MV-4-11 (cell line): ENCODE measurements around the gene LGALS12.
"Not testable (repeated sequence)": the region's sequence is repeated elsewhere in the genome, so short reads cannot be mapped to it uniquely, and the experiment has no call there.

ENCODE experiments used
- DNase-seq: peaks from one replicate; lab custom pipeline; 2025; lab: John Stamatoyannopoulos, UW

The LGALS12 gene

DNA sequence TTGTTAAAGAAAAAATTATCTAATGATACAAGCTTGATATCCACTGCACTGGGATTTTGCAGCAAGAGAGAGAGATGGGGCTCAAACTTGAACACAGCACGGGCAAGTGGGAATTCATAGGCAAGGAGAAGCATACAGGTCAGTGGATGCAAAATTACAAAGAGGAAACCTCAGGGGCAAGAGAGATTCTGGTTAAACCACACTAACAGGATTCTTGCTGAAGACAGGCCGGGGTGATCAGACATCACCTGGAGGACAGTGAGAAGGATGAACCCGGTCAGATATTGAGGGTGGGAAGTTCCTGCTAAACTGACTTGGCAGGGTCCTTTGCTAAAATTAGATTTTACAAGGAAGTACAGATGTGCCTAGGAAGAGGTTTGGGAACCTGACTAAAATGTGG, 28.2 kb downstream of the LGALS12 start:
- DNase-seq: no peak

DNA sequence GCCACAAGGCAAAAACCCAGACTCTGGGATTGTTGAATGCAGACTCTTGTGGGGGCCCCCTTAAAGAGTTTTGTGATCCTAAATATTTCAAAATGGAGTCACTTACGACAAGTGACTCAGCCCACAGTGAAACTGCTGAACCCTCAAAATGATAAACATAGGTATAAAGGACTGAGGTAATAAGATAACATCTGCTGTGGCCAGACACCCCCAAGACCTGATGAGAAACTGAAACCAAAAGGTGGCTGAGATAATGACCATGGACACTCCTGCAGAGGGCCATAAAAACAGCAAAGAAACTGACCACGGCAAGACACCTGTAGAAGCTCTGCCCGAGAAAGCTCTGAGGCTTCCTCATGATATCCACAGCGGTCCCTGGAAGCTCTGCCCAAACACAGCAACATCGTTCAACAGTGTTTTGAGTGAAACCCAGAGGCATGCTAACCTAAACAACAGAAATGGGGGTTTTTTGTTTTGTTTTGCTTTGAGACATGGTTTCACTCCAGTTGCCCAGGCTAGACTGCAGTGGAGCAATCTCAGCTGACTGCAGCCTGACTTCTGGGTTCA, 29.1 kb downstream of the LGALS12 start:
- no peak for DNase-seq

DNA sequence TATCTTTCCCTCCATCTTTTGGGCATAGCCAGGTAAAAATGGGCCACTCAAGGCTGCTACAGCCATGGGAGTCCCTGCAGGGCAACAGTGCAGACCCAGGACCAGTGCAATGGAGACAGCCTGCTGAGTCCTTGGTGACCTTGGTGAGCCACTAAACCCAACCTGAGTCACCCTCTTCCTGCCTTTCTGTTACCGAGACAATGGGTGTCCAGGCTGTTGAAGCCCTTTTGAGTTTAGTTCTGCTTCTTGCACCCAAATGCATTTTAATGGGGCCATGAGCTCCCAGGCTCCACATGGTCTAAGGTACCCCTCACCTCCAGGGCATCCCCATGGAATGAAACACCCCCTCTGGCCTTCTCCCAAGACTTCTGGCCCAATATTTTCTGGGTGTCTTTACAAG, 29.9 kb downstream of the LGALS12 start:
- peak; percentile 49 for DNase-seq

DNA sequence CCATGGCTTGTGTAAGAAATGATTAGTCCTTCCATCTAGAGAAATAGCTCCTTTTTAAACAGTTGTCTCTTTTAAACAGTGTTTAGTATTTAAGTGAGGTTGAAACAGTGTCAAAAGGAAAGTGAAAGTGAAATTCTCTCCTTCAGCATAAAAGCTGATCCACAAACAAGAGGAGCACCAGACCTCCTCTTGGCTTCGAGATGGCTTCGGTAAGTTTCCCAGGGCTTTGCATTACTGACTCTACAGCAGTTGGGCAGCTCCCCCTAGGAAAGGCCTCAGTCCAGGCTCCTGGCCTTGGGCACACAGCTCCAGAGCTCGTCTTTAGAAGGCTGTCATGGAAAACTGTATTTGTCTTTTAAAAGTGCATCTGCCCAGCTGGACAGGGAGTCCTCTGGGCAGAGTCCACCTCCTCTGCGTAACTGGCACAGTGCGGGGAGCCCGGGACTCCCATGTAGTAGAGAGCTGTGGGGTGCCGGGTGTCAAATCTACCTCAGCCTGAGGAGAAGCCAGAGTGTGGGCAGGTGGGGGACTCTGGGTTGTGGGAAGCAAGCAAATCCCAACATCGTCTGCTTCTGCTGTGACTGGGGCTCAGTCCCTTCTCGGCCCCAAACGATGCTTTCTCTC, 30.9 kb downstream of the LGALS12 start, which contains the start of gene PLAAT4:
Gene PLAAT4, plus strand, starts transcription at position 140 of the 624 bp plus-strand sequence. Its CDS starts 61 bp downstream, at position 201.
- peak; percentile 58 for DNase-seq

DNA sequence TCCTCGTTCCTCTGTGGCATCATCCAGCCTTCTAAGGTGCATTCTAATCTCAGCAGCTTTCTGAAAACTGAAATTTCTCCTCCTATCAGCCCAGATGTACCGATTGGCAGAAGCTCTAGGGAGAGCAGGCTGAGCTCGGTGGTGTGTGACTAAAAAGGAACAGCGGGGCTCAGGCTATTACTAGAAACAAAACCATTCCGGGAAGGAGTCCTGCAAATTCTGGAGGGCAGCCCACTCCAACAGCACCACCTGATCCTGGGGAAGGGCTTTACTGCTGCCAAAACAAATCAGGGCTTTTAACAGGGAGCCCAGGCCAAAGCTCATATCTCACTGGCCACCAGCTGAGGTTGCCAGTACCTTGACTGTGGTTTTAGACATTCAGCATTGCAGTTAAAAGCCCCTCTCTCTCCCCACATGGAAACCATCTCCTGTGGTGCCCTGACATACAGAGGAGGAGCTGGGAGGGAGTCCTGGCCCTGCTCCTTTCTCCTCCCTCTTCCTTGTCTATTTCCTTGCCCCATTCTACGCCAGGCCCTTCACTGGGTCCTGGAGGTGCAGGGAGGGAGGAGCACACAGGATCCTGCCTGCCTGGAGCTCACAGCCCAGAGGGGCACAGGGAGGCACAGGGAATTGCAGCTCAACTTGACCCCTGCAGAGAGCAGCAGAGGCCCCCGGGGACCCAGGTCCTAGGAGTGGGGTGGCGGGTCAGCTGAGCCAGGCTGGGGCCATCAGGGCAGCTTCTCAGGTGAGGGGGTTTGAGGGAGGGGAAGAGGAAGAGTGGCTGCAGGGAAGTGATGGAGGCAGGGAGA, 31.6 kb downstream of the LGALS12 start:
- DNase-seq: no peak

DNA sequence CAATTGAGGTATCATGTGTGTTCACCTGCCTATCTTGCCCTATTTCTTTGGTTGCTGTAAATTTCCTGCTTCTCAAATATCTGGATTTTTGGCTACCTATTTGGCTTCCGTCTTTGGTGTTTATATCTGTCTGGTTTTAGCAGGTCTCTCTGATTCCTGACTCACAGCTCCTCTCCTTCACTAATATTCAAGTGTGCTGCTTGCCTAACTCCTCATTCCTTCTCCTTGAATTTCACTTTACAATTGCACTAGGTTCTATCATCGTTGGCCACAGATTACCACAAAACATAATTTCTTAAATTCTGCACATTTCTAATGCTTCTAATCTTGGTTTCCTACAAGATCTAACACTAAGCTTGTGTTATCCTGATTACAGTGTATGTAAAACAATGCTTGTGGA, 36.6 kb downstream of the LGALS12 start:
- DNase-seq: not testable (repeated sequence)

DNA sequence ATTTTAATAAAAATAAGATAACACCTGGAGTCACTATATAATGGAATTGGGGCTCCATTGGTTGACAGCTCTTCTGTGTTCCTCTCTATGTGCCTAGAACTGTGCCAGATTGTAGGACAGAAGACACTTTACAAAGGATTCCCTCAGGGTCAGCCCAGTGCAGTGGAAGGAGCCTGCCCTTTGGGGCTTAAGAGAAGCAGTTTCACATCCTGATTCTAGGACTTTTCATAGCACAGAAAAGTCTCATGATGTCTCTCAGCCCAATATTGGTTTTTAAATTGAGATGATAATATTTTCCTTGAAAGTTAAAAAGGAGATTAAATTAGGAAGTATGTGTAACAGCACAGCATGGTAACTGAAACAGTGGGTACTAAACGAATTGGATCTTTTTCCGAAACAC, 37.8 kb downstream of the LGALS12 start:
- DNase-seq: peak; percentile 74

DNA sequence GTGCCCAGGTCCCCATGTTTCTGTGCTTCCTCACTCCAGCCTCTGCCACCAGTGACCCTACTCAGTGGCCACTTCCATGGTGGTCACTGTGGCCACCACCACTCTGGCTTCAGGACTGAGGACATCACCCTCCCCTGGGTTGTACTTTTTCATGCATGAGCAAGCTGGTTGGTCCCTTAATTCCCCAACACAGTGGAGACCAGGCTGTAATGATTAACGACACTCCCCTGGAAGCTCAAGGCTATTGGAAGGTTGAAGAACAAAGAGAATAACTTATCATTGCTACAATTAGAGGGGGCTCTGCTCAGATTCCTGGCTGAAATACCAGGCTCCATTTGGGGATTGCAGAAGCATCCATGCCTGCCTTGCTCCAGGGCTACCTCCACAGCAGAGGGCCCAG, 41.2 kb downstream of the LGALS12 start:
- no peak for DNase-seq

DNA sequence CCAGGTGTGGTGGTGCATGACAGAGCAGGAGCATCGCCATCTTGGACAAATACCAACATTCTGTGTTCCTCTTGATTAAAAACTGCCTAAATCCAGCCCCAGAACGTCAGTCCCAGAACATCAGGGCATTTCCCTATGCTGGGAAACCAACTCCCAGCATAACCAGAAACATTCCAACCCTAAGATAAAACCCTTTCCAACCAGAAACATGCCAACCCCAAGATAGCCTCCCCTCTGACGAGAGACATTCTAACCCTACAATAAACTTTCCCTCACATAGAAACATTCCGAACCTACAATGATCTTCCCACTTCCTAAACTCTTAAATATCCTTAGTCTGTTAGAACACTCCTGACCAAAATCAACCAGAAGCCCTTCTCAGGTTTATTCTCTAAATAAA, 42.3 kb downstream of the LGALS12 start:
- DNase-seq: no peak

DNA sequence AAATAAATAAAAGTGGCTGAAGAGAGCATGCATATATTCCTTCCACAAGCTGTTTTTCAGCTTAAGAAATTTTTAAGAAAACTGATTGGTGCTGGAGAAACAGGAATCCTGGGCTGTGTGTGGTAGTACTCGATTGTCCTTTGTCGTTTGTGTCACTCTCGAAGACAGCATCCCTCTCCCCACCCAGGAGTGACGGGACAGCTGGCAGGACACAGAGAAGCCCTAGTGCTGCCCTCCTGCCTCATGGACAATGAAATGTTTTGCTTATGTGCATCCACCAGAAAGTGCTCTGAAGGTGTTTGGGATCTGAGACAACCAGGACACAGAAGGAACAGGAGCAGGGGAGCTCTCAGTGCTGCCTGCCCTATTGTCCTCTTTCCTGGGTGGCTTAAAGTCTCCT, 43.5 kb downstream of the LGALS12 start:
- DNase-seq: no peak

DNA sequence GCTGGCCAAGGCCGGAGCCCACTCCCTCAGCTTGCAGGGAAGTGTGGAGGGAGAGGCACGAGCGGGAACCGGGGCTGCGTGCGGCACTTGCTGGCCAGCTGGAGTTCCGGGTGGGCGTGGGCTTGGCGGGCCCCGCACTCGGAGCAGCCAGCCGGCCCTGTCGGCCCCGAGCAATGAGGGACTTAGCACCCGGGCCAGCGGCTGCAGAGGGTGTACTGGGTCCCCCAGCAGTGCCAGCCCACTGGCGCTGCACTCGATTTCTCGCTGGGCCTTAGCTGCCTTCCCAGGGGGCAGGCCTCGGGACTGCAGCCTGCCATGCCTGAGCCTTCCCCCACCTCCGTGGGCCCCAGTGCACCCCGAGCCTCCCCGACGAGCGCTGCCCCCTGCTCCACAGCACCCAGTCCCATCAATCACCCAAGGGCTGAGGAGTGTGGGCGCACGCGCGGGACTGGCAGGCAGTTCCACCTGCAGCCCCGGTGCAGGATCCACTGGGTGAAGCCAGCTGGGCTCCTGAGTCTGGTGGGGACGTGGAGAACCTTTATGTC, 44.3 kb downstream of the LGALS12 start:
- not testable (repeated sequence) for DNase-seq

DNA sequence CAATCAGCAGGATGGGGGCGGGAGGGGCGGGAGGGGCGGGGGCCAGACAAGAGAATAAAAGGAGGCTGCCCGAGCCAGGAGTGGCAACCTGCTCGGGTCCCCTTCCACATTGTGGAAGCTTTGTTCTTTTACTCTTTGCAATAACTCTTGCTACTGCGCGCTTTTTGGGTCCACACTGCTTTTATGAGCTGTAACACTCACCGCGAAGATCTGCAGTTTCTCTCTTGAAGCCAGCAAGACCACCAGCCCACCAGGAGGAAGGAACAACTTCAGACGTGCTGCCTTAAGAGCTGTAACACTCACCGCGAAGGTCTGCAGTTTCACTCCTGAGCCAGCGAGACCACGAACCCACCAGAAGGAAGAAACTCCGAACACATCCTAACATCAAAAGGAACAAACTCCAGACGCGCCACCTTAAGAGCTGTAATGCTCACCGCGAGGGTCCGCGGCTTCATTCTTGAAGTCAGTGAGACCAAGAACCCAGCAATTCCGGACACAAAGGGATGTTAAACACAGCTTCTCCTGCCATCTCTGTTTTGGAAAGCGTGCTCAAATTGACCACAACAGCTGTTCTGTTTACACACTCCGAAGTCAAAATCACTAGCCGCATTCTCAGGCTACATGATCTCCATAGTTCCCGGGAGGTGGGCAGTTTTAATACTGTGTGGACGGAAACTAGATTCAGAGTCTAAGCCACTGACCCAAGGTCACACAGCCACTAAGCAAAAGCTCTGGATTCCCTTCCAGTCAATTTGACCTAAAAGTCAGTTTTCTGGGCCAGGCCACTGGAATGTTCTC, 45.4 kb downstream of the LGALS12 start:
- DNase-seq: no peak

DNA sequence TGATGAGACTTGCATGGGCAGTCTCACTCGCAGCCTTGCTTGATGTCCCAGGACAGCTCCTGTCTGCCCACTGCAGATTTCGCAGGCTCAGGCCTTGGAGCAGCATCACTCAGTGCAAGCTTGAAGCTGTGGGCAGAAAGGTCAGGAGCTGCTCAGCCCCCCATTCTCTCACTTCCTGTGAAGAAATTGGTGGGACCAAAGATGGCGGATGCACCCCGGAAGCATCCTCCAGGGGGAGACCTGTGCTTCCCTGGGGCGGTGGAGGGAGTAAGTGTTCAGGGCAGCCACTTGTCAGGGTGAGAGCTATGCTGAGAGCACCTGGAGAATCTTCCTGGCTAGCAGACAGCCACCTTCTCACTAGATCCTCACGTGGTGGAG, 46.0 kb downstream of the LGALS12 start:
- DNase-seq: no peak

DNA sequence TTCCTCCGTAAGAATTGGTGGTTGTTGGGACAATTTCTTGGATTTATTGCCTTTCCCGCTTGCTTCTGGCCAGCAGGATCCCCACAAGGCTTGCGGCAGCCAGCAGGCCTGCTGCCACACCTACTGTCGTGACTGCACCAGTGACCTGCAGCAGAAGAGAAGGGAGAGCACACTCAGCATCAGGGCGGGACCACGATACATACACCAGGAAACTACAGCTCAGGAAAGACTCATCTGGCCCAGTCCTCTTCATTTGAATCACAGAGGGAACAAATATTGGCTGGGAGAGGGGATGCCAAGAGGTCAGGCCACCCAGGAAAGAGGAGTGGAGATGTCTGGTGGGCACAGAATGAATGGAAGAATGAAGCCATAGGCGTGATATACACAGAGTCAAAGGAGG, 47.0 kb downstream of the LGALS12 start:
- DNase-seq: no peak

DNA sequence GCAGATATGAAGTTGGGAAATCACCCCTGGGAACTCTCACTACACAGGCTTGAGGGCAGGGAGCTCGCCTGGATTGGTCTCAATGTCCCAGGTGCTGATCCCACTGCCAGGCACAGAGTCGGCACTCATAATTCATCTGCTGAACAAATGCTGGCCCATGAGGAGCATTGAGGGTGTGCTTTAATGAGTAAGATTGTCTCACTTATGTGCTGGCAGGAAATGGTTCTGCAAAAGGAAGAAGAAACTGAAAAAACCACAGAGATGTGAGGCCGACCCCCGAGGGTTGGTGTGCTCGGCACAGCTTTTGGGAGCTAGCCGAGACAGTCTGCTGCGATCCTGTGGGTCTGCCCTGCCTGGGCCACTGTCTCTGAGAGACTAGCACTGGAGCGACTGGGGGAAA, 47.9 kb downstream of the LGALS12 start:
- DNase-seq: peak; percentile 47

DNA sequence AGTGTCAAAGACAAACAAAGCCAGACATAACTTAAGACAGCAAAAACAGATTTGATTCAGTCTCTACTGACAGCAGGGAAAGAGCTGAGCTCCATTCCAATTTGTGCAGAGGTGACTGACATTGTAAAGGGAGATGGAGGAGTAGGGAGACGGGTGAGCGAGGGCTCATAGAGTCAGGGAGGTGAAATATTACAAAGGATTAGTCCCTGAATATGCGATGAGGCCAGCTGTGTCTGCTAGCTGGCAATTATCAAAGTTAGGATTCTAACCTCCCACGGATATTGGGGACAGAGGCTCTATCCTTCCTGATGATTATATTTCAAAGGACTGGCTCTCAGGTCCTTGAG, 49.0 kb downstream of the LGALS12 start:
- no peak for DNase-seq

DNA sequence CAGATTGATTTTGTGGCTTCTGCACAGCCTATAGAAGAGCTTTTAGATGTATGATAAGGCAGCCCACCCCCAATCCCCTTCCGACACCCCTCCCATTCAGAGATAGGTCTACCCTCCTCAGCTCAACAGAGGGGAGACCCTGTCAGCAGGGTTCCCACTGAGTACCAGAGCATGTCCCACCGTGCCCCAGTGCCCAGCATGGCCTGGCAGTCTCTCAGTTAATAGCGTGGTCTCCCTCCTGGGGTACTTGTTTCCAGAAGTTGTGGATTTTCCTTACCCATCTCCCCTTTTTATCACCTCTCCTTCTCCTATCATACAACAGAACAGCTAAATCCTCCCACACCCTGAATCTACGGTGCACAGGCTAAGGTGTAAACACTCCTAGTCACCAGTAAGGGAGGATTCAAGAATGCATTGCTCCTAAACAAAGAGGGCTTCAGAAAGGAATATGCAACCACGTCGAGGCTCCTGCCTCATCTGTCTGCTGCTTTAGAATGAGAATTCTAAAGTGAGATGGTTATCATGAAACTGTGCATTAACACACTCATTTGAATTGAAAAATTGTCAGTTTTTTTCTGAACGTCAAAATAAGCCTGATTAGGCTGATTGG, 50.6 kb downstream of the LGALS12 start:
- DNase-seq: no peak

DNA sequence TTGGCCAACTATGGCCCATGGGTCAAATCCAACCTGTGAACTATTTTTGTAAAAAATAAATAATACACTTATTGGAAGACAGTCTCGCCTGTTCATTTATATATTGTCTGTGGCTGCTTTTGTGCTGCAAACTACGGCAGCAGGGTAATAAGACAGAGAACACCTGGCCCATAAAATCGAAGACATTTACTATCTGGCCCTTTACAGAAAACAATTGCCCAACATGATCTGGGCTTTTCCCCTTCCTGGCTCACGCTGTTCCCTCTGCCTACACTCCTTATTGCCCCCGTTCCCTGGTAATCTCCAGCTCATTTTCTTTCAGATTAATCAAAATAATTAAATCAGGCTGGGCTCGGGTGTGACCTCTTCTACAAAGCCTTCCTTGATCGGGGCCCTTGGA, 51.7 kb downstream of the LGALS12 start:
- no peak for DNase-seq

DNA sequence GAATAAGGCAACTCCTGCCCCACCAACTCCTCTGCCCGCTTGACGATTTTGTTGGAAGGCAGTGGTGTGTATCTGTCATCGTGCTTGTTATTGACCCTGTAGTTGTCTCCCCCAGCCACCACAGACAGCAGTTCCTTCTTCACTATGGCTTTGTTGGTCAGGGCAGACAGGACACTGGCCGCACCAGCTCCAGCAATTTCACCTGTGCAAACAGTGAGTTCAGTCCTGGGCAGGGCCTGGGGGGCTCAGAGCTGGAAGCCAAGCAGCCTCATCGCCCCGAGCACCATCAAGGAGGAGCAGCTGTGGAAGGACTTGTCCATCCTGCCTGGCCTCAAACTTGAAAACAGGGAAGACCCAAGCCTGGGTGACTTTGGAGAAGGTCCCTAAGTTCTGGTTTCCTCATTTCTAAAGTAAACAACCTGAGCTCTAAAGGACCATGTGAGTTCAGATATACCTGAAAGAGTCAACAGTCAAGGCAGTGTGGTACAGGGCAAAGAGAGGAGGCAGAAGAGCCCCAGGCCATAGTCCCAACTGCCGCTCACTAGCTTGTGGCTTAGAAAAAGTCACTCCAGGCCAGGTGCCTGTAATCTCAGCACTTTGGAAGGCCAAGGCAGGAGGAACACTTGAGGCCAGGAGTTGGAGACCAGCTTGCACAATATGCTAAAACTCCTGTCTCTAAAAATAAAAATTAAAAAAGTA, 52.7 kb downstream of the LGALS12 start:
- no peak for DNase-seq

DNA sequence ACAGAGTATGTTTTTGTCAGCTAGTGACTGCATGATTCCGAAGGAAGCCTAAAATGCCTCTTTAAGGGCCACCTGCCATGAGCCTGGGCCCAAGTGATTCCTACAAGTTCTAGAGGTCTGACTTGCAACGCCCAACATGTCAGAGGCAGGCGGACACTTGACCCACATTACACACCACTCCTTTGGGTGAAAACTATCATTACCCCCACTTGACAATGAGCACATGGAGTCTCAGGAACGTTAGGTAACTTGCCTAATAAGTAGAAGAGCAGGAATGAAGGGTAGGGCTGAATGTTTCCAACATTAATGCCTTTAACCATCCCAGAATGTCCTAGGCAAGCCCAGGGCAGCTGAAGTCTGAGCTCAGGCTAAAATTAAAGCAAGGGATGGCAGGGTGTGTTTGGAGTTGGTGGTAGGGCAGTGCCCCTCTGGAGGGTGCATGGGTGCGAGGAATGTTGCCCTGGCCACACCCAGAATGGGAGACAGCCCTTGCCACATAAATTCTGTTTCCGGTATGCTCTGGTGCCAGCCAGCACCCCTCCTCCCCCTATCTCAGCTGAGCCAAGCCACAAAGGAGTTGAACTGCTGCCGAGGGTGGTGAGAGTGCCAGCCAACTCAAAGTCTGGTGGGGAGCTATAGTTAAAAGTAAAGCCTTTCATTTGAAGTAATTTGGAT, 54.8 kb downstream of the LGALS12 start:
- no peak for DNase-seq
